Mesenchymal stem cell (in vitro differentiated cells and primary cell): ENCODE measurements around the gene AKAP13.

Source experiments
- DNase-seq: peaks from one replicate; pipeline ENCODE4 v3.0.0-alpha.2; 2013
- H2AFZ ChIP-seq: one replicate; pipeline ENCODE4 v1.6.1; 2013; ENCODE audit warnings: low read depth, mild to moderate bottlenecking, control low read depth, inconsistent platforms, low read length, moderate library complexity
- H2AK5ac ChIP-seq: 2 replicates; pipeline ENCODE4 v1.6.1; 2013; ENCODE audit warnings: low read length, moderate library complexity, mild to moderate bottlenecking, inconsistent platforms; ENCODE audit not compliant: severe bottlenecking
- H2BK120ac ChIP-seq: one replicate; pipeline ENCODE4 v1.6.1; 2013; ENCODE audit warnings: low read depth, mild to moderate bottlenecking, inconsistent platforms, low read length, moderate library complexity
- H2BK12ac ChIP-seq, 2 experiments: one replicate each; pipeline ENCODE4 v1.6.1; 2013; ENCODE audit warnings: inconsistent platforms in 2 of 2, low read length in 2 of 2, mild to moderate bottlenecking in 2 of 2, moderate library complexity in 2 of 2, control low read depth in 1 of 2
- H2BK15ac ChIP-seq: one replicate; pipeline ENCODE4 v1.6.1; 2013; ENCODE audit warnings: mild to moderate bottlenecking, low read depth, inconsistent platforms; ENCODE audit not compliant: poor library complexity, severe bottlenecking
- H2BK5ac ChIP-seq: 2 replicates; pipeline ENCODE4 v1.6.1; 2013; ENCODE audit warnings: low read depth, mild to moderate bottlenecking, low read length, control low read depth, inconsistent platforms; ENCODE audit not compliant: poor library complexity, severe bottlenecking
- H3K14ac ChIP-seq, 2 experiments: one replicate each; pipeline ENCODE4 v1.6.1; 2013; ENCODE audit warnings: inconsistent platforms in 2 of 2, low read length in 2 of 2, control low read depth in 1 of 2, mild to moderate bottlenecking in 1 of 2, moderate library complexity in 1 of 2
- H3K18ac ChIP-seq, 2 experiments: one replicate each; pipeline ENCODE4 v1.6.1; 2013; ENCODE audit warnings: inconsistent platforms in 2 of 2, low read length in 2 of 2, control low read depth in 1 of 2, low read depth in 1 of 2, mild to moderate bottlenecking in 1 of 2
- H3K23ac ChIP-seq, 2 experiments: one replicate each; pipeline ENCODE4 v1.6.1; 2013; ENCODE audit warnings: inconsistent platforms in 2 of 2, low read length in 2 of 2, mild to moderate bottlenecking in 2 of 2, moderate library complexity in 2 of 2, control low read depth in 1 of 2
- H3K27ac ChIP-seq: 2 replicates; pipeline ENCODE4 v1.5.1; 2013; ENCODE audit warnings: mild to moderate bottlenecking, moderate library complexity, low read length, control low read depth, inconsistent platforms; ENCODE audit not compliant: poor library complexity, severe bottlenecking
- H3K27me3 ChIP-seq, 2 experiments: 2 replicates each; pipeline versions ENCODE4 v1.6.1 to v1.7.0; 2013; ENCODE audit warnings: low read length in 2 of 2, mild to moderate bottlenecking in 2 of 2, moderate library complexity in 2 of 2, control low read depth in 1 of 2, inconsistent platforms in 1 of 2; ENCODE audit not compliant: control insufficient read depth in 1 of 2, insufficient read depth in 1 of 2
- H3K36me3 ChIP-seq, 2 experiments: 2 replicates each; pipeline versions ENCODE4 v1.6.1 to v1.7.0; 2013; ENCODE audit warnings: low read length in 2 of 2, control low read depth in 1 of 2, inconsistent platforms in 1 of 2, low read depth in 1 of 2, mild to moderate bottlenecking in 1 of 2; ENCODE audit not compliant: insufficient read depth in 2 of 2, control insufficient read depth in 1 of 2
- H3K4ac ChIP-seq, 2 experiments: one replicate each; pipeline ENCODE4 v1.6.1; 2013; ENCODE audit warnings: inconsistent platforms in 2 of 2, low read length in 2 of 2, mild to moderate bottlenecking in 2 of 2, moderate library complexity in 2 of 2, control low read depth in 1 of 2, low read depth in 1 of 2
- H3K4me1 ChIP-seq: 2 replicates; pipeline ENCODE4 v1.6.1; 2013; ENCODE audit warnings: low read depth, low read length, control low read depth; ENCODE audit not compliant: control insufficient read depth, insufficient read depth
- H3K4me2 ChIP-seq: 2 replicates; pipeline ENCODE4 v1.6.1; 2013; ENCODE audit warnings: low read length, mild to moderate bottlenecking, inconsistent platforms; ENCODE audit not compliant: poor library complexity, severe bottlenecking
- H3K4me3 ChIP-seq, 2 experiments: 2 replicates each; pipeline versions ENCODE4 v1.5.1 to v1.7.0; 2013; ENCODE audit warnings: low read length in 2 of 2, mild to moderate bottlenecking in 2 of 2, control low read depth in 1 of 2, low read depth in 1 of 2; ENCODE audit not compliant: insufficient read depth in 1 of 2
- H3K79me1 ChIP-seq: replicated peaks from 2 replicates; pipeline ENCODE4 v1.6.1; 2013; ENCODE audit warnings: mild to moderate bottlenecking, control low read depth, low read length, inconsistent platforms; ENCODE audit not compliant: poor library complexity, severe bottlenecking
- H3K9ac ChIP-seq: 2 replicates; pipeline ENCODE4 v1.7.0; 2013; ENCODE audit warnings: mild to moderate bottlenecking, low read length, moderate library complexity
- H3K9me3 ChIP-seq: 2 replicates; pipeline ENCODE4 v1.7.0; 2013; ENCODE audit warnings: mild to moderate bottlenecking, low read length; ENCODE audit not compliant: control insufficient read depth
- H4K8ac ChIP-seq: one replicate; pipeline ENCODE4 v1.6.1; 2013; ENCODE audit warnings: inconsistent platforms, mild to moderate bottlenecking, low read length, moderate library complexity
- H4K91ac ChIP-seq: one replicate; pipeline ENCODE4 v1.6.1; 2013; ENCODE audit warnings: mild to moderate bottlenecking, low read length, inconsistent platforms
- WGBS: methylation state at CpG from one replicate; pipeline ENCODE4 v1.1.7; 2013; ENCODE audit warnings: mixed read lengths; 5-methylcytosine and 5-hydroxymethylcytosine counted together

Gene AKAP13

DNA sequence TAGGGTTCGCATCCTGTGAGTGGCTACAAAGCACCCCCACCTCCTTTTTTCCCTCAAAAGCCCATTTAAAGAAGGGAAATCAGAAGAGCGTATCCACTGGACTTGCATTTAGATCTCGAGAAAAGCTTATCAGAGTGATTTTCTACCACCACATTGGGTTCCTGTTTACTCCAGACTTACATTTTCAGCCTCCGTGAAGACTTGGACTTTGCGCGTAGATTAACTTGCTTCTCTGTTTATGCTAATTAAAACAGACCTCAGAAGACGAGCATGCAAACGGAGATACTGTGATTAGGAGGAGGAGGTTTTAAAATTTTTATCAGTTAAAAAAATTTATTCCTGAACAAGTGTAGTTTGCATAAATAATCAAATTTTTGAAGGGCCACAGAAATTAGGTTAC is 115.7 kb downstream of the AKAP13 start:
- no peak for DNase-seq
- no peak overlapping the region for H4K8ac ChIP-seq
- H2BK15ac ChIP-seq = no peak overlapping the region
- no peaks in the 10 kb centered on the region for H3K9me3 ChIP-seq
- no peak overlapping the region for H3K4ac ChIP-seq
- H3K27me3 ChIP-seq = no peaks in the 10 kb centered on the region
- H3K18ac ChIP-seq = no peak overlapping the region
- no peak overlapping the region for H2BK5ac ChIP-seq
- no peak overlapping the region for H2BK12ac ChIP-seq
- H2BK120ac ChIP-seq = no peak overlapping the region
- no peaks in the 10 kb centered on the region for H3K36me3 ChIP-seq
- H2AK5ac ChIP-seq = peak overlapping the region; percentile 79
- H3K23ac ChIP-seq = no peak overlapping the region
- H3K9ac ChIP-seq = no peak overlapping the region
- peaks cover 7% of the 10 kb centered on the region for H3K4me1 ChIP-seq
- no peak overlapping the region for H3K14ac ChIP-seq
- H4K91ac ChIP-seq = no peak overlapping the region
- H3K4me2 ChIP-seq = no peak overlapping the region
- H3K27ac ChIP-seq = peak overlapping the region; percentile 60
- 89% methylated on average over 8 of the region's 8 CpGs for WGBS
- H2AFZ ChIP-seq = no peak overlapping the region
- no peak overlapping the region for H3K4me3 ChIP-seq
- peaks cover 14% of the 10 kb centered on the region for H3K79me1 ChIP-seq

GRCh38 chr15:85496551-85497171 is 116.3 kb downstream of the AKAP13 start:
- Histone ChIP-seq H3K36me3 (no peaks in the 10 kb centered on the region), H3K4me3 (no peak overlapping the region), H3K27ac (no peak overlapping the region), H2BK120ac (no peak overlapping the region), H2BK5ac (no peak overlapping the region), H3K9me3 (no peaks in the 10 kb centered on the region), H3K14ac (no peak overlapping the region), H3K27me3 (no peaks in the 10 kb centered on the region), H3K4me1 (peaks cover 7% of the 10 kb centered on the region), H3K18ac (no peak overlapping the region), H3K23ac (no peak overlapping the region), H2BK12ac (no peak overlapping the region), H3K79me1 (peaks cover 14% of the 10 kb centered on the region), H4K8ac (no peak overlapping the region), H4K91ac (no peak overlapping the region), H3K4me2 (no peak overlapping the region), H3K9ac (no peak overlapping the region), H3K4ac (no peak overlapping the region), H2BK15ac (no peak overlapping the region), H2AK5ac (no peak overlapping the region), H2AFZ (no peak overlapping the region)
- no peak for DNase-seq
- 81% methylated on average over 2 of the region's 2 CpGs for WGBS

GRCh38 chr15:85497172-85497569 is 116.8 kb downstream of the AKAP13 start:
- no peak overlapping the region for H2BK120ac ChIP-seq
- H3K36me3 ChIP-seq = no peaks in the 10 kb centered on the region
- no peak overlapping the region for H4K91ac ChIP-seq
- H3K27me3 ChIP-seq = no peaks in the 10 kb centered on the region
- H4K8ac ChIP-seq = no peak overlapping the region
- no peak overlapping the region for H2BK15ac ChIP-seq
- H3K4me2 ChIP-seq = no peak overlapping the region
- WGBS = 95% methylated on average over 2 of the region's 2 CpGs
- DNase-seq = no peak
- H2AK5ac ChIP-seq = peak overlapping the region; percentile 53
- H3K4me3 ChIP-seq = no peak overlapping the region
- H3K23ac ChIP-seq = no peak overlapping the region
- H3K14ac ChIP-seq = no peak overlapping the region
- H3K4ac ChIP-seq = no peak overlapping the region
- no peaks in the 10 kb centered on the region for H3K9me3 ChIP-seq
- no peak overlapping the region for H3K18ac ChIP-seq
- no peak overlapping the region for H3K27ac ChIP-seq
- H2BK5ac ChIP-seq = no peak overlapping the region
- no peak overlapping the region for H2AFZ ChIP-seq
- peaks cover 7% of the 10 kb centered on the region for H3K4me1 ChIP-seq
- H2BK12ac ChIP-seq = no peak overlapping the region
- H3K79me1 ChIP-seq = peaks cover 16% of the 10 kb centered on the region
- H3K9ac ChIP-seq = no peak overlapping the region

- H3K36me3 ChIP-seq = no peaks in the 10 kb centered on the region
- no peak overlapping the region for H3K18ac ChIP-seq
- H2AFZ ChIP-seq = no peak overlapping the region
- no peak overlapping the region for H3K27ac ChIP-seq
- no peak overlapping the region for H3K9ac ChIP-seq
- no peak overlapping the region for H3K4me3 ChIP-seq
- no peak overlapping the region for H3K23ac ChIP-seq
- no peak overlapping the region for H3K14ac ChIP-seq
- H3K27me3 ChIP-seq = no peaks in the 10 kb centered on the region
- no peak overlapping the region for H4K8ac ChIP-seq
- no peak overlapping the region for H3K4me2 ChIP-seq
- no peaks in the 10 kb centered on the region for H3K9me3 ChIP-seq
- H3K4me1 ChIP-seq = peaks cover 7% of the 10 kb centered on the region
- H2BK12ac ChIP-seq = no peak overlapping the region
- H2AK5ac ChIP-seq = no peak overlapping the region
- H2BK5ac ChIP-seq = no peak overlapping the region
- H3K4ac ChIP-seq = no peak overlapping the region
- H4K91ac ChIP-seq = no peak overlapping the region
- WGBS = 94% methylated on average over 5 of the region's 6 CpGs
- H2BK15ac ChIP-seq = no peak overlapping the region
- DNase-seq = no peak
- no peak overlapping the region for H2BK120ac ChIP-seq
- peaks cover 18% of the 10 kb centered on the region for H3K79me1 ChIP-seq
Measured at GRCh38 chr15:85498471-85498870, 118.1 kb downstream of the AKAP13 start.
